Measurements from ENCODE around the gene CNTNAP5. TPM values are rescaled to one million over a fixed set of nuclear protein-coding genes. Genes with fewer than 3 reads are reported as not detected.

The CNTNAP5 gene
- total RNA-seq = not detected in 2 replicates

DNA sequence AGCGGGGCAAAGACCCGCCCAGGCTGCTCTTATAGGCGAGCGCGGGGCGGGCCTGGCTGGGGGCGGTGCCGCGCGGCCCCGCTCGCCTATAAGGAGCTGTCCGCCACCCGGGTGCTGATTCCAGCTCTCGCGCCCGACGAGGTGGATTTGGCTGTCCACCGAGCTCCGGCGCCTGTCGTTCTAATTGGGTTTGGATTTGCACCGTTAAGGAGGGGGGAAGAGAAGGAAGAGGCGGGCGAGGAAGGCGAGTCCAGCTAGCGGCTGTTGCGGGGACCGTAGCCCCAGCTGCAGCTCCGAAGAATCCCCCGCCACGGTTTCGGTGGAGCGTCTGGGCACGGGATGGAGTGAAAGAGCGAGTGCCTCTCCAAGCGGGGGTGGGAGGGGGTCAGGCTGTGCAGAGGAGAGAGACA is at the start of gene CNTNAP5:
CNTNAP5 (plus strand) TSS at position 117 of the 410 bp plus-strand sequence. CDS start 364 bp downstream, outside the sequence.

